ENCODE measurements around the gene PEX10.

Gene PEX10

DNA sequence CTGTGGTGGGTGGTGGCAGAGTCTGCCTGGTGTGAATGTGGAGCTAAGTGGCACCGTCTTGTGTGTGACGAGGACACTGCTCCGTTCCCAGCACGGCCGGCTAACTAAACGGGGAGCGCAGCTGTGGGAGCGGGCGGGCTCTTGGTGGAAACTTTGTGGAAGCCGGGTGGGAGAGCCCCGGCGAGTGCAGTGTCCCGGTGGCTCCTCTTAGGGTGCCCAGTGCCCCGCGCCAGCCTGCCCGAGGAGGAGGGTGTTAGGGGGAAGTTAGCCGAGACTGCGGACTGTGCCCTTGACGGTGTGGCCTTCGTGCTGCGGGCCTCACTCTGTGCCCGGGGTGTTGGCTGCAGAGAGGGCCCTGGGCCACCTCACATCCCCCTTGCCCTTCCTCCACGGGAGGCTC lies 9.9 kb downstream of the PEX10 start:
- DNase-seq = no peak

DNA sequence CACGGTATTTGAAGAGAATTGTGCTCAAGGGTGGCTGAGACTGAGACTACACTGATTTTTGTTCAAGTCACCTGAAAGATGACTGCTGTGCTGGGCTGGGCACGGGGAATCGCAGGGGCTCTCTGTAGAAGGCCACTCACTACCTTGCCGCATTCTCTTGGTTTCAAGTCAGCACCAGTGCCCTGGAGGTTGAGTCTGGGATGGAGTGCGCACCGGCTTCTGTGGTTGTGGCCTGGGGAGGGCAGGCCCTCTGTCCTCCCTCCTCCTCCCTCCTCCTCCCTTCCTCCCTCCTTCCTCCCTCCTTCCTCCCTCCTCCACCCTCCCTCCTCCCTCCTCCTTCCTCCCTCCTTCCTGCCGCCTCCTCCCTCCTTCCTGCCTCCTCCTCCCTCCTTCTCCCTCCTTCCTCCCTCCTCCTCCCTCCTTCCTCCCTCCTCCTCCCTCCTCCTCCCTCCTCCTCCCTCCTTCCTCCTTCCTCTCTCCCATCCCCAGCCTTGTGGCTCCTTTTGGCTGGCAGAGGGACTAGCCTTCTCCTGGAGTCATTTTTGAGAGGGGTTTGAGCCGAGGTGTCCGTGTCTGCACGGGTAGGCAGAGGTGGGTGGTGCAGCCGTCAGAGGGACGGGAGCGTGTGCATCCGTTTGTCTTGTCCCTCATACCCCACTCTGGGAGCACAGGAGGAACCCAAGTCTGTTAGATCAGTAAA lies 11.3 kb downstream of the PEX10 start:
- no peak for DNase-seq

GRCh38 chr1:2400576-2400909 lies 11.8 kb downstream of the PEX10 start:
- no peak for DNase-seq

DNA sequence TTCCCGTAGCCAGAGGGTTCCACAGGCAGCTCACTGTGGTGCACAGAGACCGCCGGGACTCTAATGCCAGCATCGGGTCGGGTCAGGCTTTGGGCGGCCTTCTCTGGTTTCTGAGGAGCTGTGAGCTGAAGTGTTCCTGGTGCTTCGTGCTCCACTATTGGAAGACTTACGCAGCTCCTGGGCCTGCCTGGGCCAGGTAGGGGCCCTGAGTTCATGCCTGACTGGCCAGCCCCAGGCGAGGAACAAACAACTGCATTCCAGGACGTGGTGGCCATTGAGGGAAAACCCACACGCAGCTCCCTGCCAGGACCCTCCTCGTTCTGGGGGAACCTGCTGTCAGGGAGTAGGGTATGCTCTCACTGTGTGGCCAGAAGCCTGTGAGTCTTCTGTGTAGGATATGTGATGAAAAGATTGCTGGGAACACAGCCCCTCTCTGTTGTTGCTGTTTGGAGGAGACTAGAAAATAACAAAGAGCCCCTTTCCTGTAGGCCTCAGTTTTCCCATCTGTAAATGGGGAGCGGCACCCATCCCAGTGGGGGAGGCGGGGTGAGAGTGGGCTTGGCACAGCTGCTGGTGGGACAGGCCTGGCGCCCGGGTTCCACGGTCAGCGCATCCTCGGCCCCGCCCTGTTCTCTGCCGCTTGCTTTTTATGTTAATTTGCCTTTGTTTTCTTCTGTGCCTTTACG lies 12.3 kb downstream of the PEX10 start:
- DNase-seq = no peak

DNA sequence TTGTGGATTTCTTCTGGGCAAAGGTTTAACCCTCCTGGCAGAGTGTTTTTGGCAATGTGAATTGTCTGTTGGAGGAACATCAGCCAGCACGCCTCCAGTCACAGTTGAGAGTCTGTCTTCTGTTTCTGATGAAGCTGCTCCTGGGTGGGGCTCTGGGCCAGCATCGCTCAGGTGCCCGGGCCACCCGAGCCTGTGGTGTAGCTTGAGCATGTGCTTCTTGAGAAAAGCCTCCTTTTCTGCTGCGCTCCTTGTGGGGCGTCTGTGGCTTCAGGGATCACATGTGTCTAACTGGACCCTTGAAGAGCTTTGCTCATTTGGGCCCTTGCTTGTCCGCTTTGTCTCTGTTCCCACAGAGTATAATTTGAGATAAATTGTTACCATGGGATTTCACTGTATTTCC lies 13.5 kb downstream of the PEX10 start:
- DNase-seq = no peak

GRCh38 chr1:2397007-2397679 lies 15.2 kb downstream of the PEX10 start:
- DNase-seq = no peak

- no peak for DNase-seq
These were observed 15.9 kb downstream of the PEX10 start for GRCh38 chr1:2396476-2396875.

DNA sequence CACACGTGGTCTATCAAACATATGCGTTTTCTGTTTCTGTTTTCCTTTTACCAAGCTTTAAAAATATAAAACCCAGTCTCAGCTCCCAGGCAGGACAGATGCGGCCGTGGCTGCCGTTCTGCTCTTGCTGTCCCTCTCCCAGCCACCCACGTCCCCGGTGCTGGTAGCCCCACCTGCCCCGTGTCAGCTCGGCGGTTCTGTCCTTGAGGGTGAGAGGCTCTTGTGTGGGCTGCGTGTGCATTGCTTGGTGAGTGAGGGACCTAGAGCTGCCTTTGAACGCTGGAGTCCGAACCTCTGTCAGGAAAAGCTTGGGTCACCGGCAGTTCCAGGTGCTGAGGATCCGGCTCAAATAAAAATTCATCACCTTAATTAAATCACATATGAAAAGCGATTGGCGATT lies 16.3 kb downstream of the PEX10 start:
- DNase-seq = no peak

GRCh38 chr1:2395245-2395644 lies 17.1 kb downstream of the PEX10 start:
- no peak for DNase-seq

DNA sequence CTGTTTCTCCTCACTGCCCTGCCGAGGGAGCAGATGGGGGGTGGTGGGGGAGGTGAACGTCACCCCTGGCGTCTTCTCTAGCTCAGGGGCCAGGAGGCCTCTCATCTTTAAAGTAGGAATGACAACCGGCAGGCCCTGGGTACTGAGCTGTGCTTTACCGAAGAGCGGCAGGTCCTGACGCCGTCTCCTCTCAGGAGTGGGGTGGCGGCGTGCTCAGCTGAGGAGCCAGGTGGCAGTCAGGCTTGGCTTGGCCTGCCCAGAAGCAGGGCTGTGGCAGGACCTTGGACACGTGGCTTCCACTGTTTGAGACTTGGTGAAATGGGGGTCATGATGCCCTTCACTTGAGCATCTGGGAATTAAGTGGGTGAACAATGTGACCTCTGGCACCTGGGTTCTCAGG lies 17.6 kb downstream of the PEX10 start:
- no peak for DNase-seq

- DNase-seq = no peak
These were observed 18.1 kb downstream of the PEX10 start for GRCh38 chr1:2394220-2394619.

- DNase-seq = no peak
These were observed 18.9 kb downstream of the PEX10 start for GRCh38 chr1:2393471-2393877.

GRCh38 chr1:2392686-2393085 lies 19.7 kb downstream of the PEX10 start:
- no peak for DNase-seq

GRCh38 chr1:2391931-2392509 lies 20.3 kb downstream of the PEX10 start:
- no peak for DNase-seq

- DNase-seq = peak; percentile 94
These were observed 21.1 kb downstream of the PEX10 start, which contains the start of the genes MORN1 and RER1 for GRCh38 chr1:2391041-2391930. Gene MORN1 (minus strand): TSS chr1:2391554. CDS start chr1:2391533, 21 bp downstream. Gene RER1 (plus strand): TSS chr1:2391841. CDS start chr1:2395791, 3,950 bp downstream.

DNA sequence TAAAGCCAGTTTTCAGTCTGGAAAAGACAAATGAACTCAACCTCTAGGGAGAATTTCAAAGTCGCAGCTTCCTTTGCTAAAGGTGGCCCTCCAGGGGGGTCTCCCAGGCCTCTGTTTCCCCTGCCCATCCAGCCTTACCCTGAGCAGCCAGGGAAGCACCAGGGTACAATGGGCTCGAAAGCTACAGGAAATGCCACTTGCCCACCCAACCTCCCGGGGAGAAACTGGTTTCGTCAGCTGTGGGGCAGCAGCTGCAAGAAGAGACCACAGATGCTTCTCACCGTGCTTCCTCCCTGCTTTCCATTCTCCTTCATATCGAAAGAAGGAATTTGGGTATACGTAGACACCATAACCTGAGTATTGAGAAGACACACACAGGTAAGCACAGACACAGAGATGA lies 22.7 kb downstream of the PEX10 start:
- no peak for DNase-seq

DNA sequence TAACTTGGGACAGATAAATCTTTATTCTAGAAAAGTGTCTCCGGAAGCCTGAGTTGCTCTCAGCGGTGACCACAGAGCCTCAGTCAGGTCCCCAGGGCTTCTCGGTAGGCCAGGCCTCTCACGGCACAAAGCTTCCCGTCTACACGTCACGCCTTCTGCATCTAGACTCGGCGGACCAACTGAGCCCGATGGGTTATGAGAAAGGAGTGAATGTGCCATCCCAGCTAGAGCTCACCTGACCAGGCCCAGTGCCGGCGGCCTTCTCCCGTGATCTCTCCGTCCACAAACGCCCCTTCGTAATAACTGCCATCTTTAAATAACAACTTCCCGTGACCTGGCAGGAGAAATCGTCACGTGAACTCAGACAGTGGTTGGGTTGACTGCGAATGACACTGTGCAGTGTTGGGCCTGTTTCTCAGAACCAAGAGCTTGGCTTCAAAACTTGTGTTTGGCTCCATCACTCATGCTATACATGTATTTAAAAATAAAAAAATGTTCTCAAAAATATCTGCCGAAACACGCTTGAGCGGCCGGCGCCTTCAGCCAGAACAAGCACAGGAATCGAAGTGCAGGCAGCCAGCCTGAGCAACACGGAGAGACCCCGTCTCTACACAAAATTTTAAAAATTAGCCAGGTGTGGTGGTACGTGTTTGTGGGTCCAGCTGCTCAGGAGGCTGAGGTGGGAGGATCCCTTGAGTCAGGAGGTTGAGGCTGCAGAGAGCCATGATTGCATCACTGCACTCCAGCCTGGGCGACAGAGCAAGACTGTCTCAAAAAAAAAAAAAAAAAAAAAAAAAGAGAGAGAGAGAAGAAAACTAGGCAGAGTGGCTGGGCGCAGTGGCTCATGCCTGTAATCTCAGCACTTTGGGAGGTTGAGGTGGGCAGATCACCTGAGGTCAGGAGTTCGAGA lies 24.1 kb downstream of the PEX10 start:
- DNase-seq = no peak

GRCh38 chr1:2386636-2387611 lies 25.4 kb downstream of the PEX10 start:
- no peak for DNase-seq

- DNase-seq = no peak
These were observed 26.6 kb downstream of the PEX10 start for GRCh38 chr1:2385606-2386280.
